NCI-H2196 treated with DMSO at 0.1 percent for 48 hours (cell line): ENCODE measurements around the gene ARID5B.
"Not testable (repeated sequence)": the region's sequence is repeated elsewhere in the genome, so short reads cannot be mapped to it uniquely, and the experiment has no call there.

Experiments used
- DNase-seq: peaks from one replicate; lab custom pipeline; 2025; ENCODE audit not compliant: unreplicated experiment; lab: John Stamatoyannopoulos, UW

ARID5B gene

GRCh38 chr10:61964059-61964709, 62.7 kb downstream of the ARID5B start:
- DNase-seq = no peak

- no peak for DNase-seq
Observed at GRCh38 chr10:61964949-61965702, 63.6 kb downstream of the ARID5B start.

- DNase-seq = no peak
Observed at GRCh38 chr10:61965703-61966395, 64.3 kb downstream of the ARID5B start.

- DNase-seq = no peak
Observed at GRCh38 chr10:61967298-61967697, 65.8 kb downstream of the ARID5B start.

GRCh38 chr10:61970182-61971002, 68.9 kb downstream of the ARID5B start:
- DNase-seq = no peak

- DNase-seq = no peak
Observed at GRCh38 chr10:61971003-61971325, 69.5 kb downstream of the ARID5B start.

GRCh38 chr10:61973169-61973568, 71.7 kb downstream of the ARID5B start:
- no peak for DNase-seq

GRCh38 chr10:61973906-61974305, 72.4 kb downstream of the ARID5B start:
- DNase-seq = no peak

GRCh38 chr10:61974601-61975390, 73.3 kb downstream of the ARID5B start:
- no peak for DNase-seq

- DNase-seq = no peak
Observed at GRCh38 chr10:61975391-61975932, 74.0 kb downstream of the ARID5B start.

GRCh38 chr10:61976951-61977721, 75.6 kb downstream of the ARID5B start:
- not testable (repeated sequence) for DNase-seq

- no peak for DNase-seq
Observed at GRCh38 chr10:61978965-61979364, 77.5 kb downstream of the ARID5B start.

GRCh38 chr10:61981460-61981859, 80.0 kb downstream of the ARID5B start:
- no peak for DNase-seq

- DNase-seq = no peak
Observed at GRCh38 chr10:61983255-61983654, 81.8 kb downstream of the ARID5B start.

- no peak for DNase-seq
Observed at GRCh38 chr10:61984803-61985418, 83.4 kb downstream of the ARID5B start.

GRCh38 chr10:61985715-61986114, 84.2 kb downstream of the ARID5B start:
- no peak for DNase-seq

GRCh38 chr10:61986382-61986781, 84.9 kb downstream of the ARID5B start:
- no peak for DNase-seq

GRCh38 chr10:61986788-61987492, 85.4 kb downstream of the ARID5B start:
- DNase-seq = no peak
